SK-N-SH (cell line): Measurements from ENCODE around the gene SINHCAF. TPM values are rescaled to one million over a fixed set of nuclear protein-coding genes. Genes with fewer than 3 reads are reported as not detected.
A peak's percentile ranks its signal among the peaks of the same experiment; 100 is the strongest.

Source experiments
- CTCF ChIA-PET: fragments of 300-600, 350-600 bp; formaldehyde crosslinking; extraction: SDS; loops from one replicate; lab custom pipeline; 2021; lab: Yijun Ruan, JAX
- POLR2A ChIA-PET: fragments of 350-600 bp; sonication (Branson Sonifier 250); formaldehyde crosslinking; extraction: SDS; loops from one replicate; lab custom pipeline; 2020; ENCODE audit warnings: antibody characterized with exemption, inconsistent platforms; lab: Yijun Ruan, JAX
- DNase-seq: peaks from one replicate; pipeline ENCODE4 v3.0.0; 2012
- H2AFZ ChIP-seq: fragments of 200-600 bp; sonication (generic); 2 replicates; pipeline ENCODE4 v1.8.1; 2016; ENCODE audit warnings: antibody characterized with exemption, mild to moderate bottlenecking, low read depth
- H3F3A ChIP-seq: fragments of 200-600 bp; sonication (generic); replicated peaks from 2 replicates; pipeline ENCODE3; 2016; ENCODE audit warnings: antibody characterized with exemption, mild to moderate bottlenecking; ENCODE audit not compliant: insufficient read depth
- H3K27ac ChIP-seq, 2 experiments: fragments of 200-500 bp in 1 of 2; fragments of 200-600 bp in 1 of 2; sonication (Bioruptor generic) in 1 of 2; sonication (generic), shearing (Covaris generic) in 1 of 2; 2 replicates each; pipeline versions ENCODE4 v1.5.1 to v1.6.1; 2014 to 2016; ENCODE audit warnings: low read depth in 2 of 2, inconsistent platforms in 1 of 2, low read length in 1 of 2, mild to moderate bottlenecking in 1 of 2, mixed read lengths in 1 of 2
- H3K27me3 ChIP-seq: fragments of 200-600 bp; sonication (generic), shearing (Covaris generic); 2 replicates; pipeline ENCODE4 v1.6.1; 2016; ENCODE audit warnings: mixed run types; ENCODE audit not compliant: insufficient read depth
- H3K36me3 ChIP-seq, 2 experiments: fragments of 200-500 bp in 1 of 2; fragments of 200-600 bp in 1 of 2; sonication (Bioruptor generic) in 1 of 2; sonication (generic) in 1 of 2; replicated peaks in 1 of 2; 2 replicates each; pipeline versions ENCODE3 to v1.5.1; 2014 to 2016; ENCODE audit warnings: low read length in 1 of 2, mild to moderate bottlenecking in 1 of 2; ENCODE audit not compliant: insufficient read depth in 2 of 2, control insufficient read depth in 1 of 2
- H3K4me1 ChIP-seq, 2 experiments: fragments of 200-500 bp in 1 of 2; fragments of 200-600 bp in 1 of 2; sonication (Bioruptor generic) in 1 of 2; sonication (generic), shearing (Covaris generic) in 1 of 2; 2 replicates each; pipeline versions ENCODE4 v1.5.1 to v1.6.1; 2014 to 2016; ENCODE audit warnings: low read depth in 1 of 2, low read length in 1 of 2, mixed run types in 1 of 2; ENCODE audit not compliant: insufficient read depth in 2 of 2, control insufficient read depth in 1 of 2
- H3K4me2 ChIP-seq: fragments of 200-600 bp; sonication (generic), shearing (Covaris generic); 2 replicates; pipeline ENCODE4 v1.6.1; 2017; ENCODE audit warnings: mixed run types
- H3K4me3 ChIP-seq, 2 experiments: fragments of 200-500 bp in 1 of 2; fragments of 200-600 bp in 1 of 2; sonication (Bioruptor generic) in 1 of 2; sonication (generic), shearing (Covaris generic) in 1 of 2; 2 replicates each; pipeline versions ENCODE4 v1.5.1 to v1.8.1; 2014 to 2016; ENCODE audit warnings: low read depth in 2 of 2, inconsistent platforms in 1 of 2, low read length in 1 of 2, mild to moderate bottlenecking in 1 of 2, mixed read lengths in 1 of 2, moderate library complexity in 1 of 2
- H3K79me2 ChIP-seq: fragments of 200-600 bp; sonication (generic); 2 replicates; pipeline ENCODE4 v1.8.1; 2017; ENCODE audit warnings: mild to moderate bottlenecking; ENCODE audit not compliant: insufficient read depth
- H3K9ac ChIP-seq: fragments of 200-600 bp; sonication (generic); 2 replicates; pipeline ENCODE4 v1.6.1; 2017; ENCODE audit warnings: mixed run types
- H3K9me2 ChIP-seq: fragments of 200-600 bp; sonication (generic); 2 replicates; pipeline ENCODE4 v1.6.1; 2017; ENCODE audit warnings: mixed run types
- H3K9me3 ChIP-seq: fragments of 200-600 bp; sonication (generic); 2 replicates; pipeline ENCODE4 v1.6.1; 2017; ENCODE audit warnings: mixed run types, mild to moderate bottlenecking, moderate library complexity
- H4K20me1 ChIP-seq: fragments of 200-600 bp; sonication (generic); 2 replicates; pipeline ENCODE4 v1.6.1; 2017; ENCODE audit warnings: mild to moderate bottlenecking, mixed run types; ENCODE audit not compliant: insufficient read depth
- CTCF ChIP-seq: fragments of 200-600 bp; sonication (generic); IDR thresholded peaks from 2 replicates; pipeline ENCODE4 v1.6.1; 2017; ENCODE audit warnings: antibody characterized with exemption, mild to moderate bottlenecking, moderate library complexity
- EP300 ChIP-seq, 2 experiments: IDR thresholded peaks; 2 replicates each; pipeline versions ENCODE4 v1.4.0 to v1.6.1; 2012; ENCODE audit warnings: borderline replicate concordance in 1 of 2, low read depth in 1 of 2, low read length in 1 of 2
- GABPA ChIP-seq: IDR thresholded peaks from 2 replicates; pipeline ENCODE4 v1.4.0; 2012; ENCODE audit warnings: low read depth, mild to moderate bottlenecking
- GATA2 ChIP-seq: sonication (generic); formaldehyde crosslinking; IDR thresholded peaks from 2 replicates; pipeline ENCODE4 v1.5.0; 2020; ENCODE audit warnings: mild to moderate bottlenecking, missing genetic modification reagents
- JUND ChIP-seq: IDR thresholded peaks from 2 replicates; pipeline ENCODE4 v1.4.0; 2012
- MAX ChIP-seq: IDR thresholded peaks from 2 replicates; pipeline ENCODE4 v1.4.0; 2012; ENCODE audit warnings: low read depth
- MEF2A ChIP-seq: IDR thresholded peaks from 2 replicates; pipeline ENCODE4 v1.4.0; 2012; ENCODE audit warnings: low read depth, borderline replicate concordance
- MXI1 ChIP-seq: IDR thresholded peaks from 2 replicates; pipeline ENCODE4 v1.6.1; 2012; ENCODE audit warnings: mild to moderate bottlenecking, low read depth, low read length, improper control_type of control experiment
- NFIC ChIP-seq: IDR thresholded peaks from 2 replicates; pipeline ENCODE4 v1.4.0; 2012; ENCODE audit warnings: borderline replicate concordance
- PBX3 ChIP-seq: IDR thresholded peaks from 2 replicates; pipeline ENCODE4; 2012
- POLR2AphosphoS5 ChIP-seq: IDR thresholded peaks from 2 replicates; pipeline ENCODE4 v1.6.1; 2012; ENCODE audit warnings: low read depth, low read length
- RAD21 ChIP-seq: IDR thresholded peaks from 2 replicates; pipeline ENCODE4 v1.6.1; 2012; ENCODE audit warnings: mild to moderate bottlenecking, low read length
- RCOR1 ChIP-seq: fragments of 150-350 bp; IDR thresholded peaks from 2 replicates; pipeline ENCODE4 v1.6.1; 2017; ENCODE audit warnings: antibody characterized with exemption, low read length
- RXRA ChIP-seq: IDR thresholded peaks from 2 replicates; pipeline ENCODE4 v1.4.0; 2012; ENCODE audit warnings: low read depth, mild to moderate bottlenecking, borderline replicate concordance
- SIN3A ChIP-seq: IDR thresholded peaks from 2 replicates; pipeline ENCODE4 v1.6.1; 2012; ENCODE audit warnings: low read depth, mild to moderate bottlenecking, low read length, moderate library complexity, borderline replicate concordance
- TAF1 ChIP-seq: IDR thresholded peaks from 2 replicates; pipeline ENCODE4 v1.6.1; 2012; ENCODE audit warnings: low read depth, mild to moderate bottlenecking, low read length, moderate library complexity, borderline replicate concordance
- TEAD4 ChIP-seq: IDR thresholded peaks from 2 replicates; pipeline ENCODE4 v1.4.0; 2012; ENCODE audit warnings: mild to moderate bottlenecking, borderline replicate concordance; ENCODE audit not compliant: insufficient read depth
- USF1 ChIP-seq: IDR thresholded peaks from 2 replicates; pipeline ENCODE4 v1.4.0; 2012; ENCODE audit warnings: low read depth, borderline replicate concordance
- USF2 ChIP-seq: fragments of 150-350 bp; IDR thresholded peaks from 2 replicates; pipeline ENCODE4 v1.6.1; 2017; ENCODE audit warnings: antibody characterized with exemption, low read length, low read depth, borderline replicate concordance
- YY1 ChIP-seq: IDR thresholded peaks from 2 replicates; pipeline ENCODE4 v1.4.0; 2012; ENCODE audit warnings: low read depth, mild to moderate bottlenecking
- ZBTB33 ChIP-seq: IDR thresholded peaks from 2 replicates; pipeline ENCODE4 v1.4.0; 2012; ENCODE audit warnings: low read depth, borderline replicate concordance
- WGBS: methylation state at CpG from one replicate; pipeline ENCODE4 v1.1.6; 2017; ENCODE audit warnings: low lambda C conversion rate; 5-methylcytosine and 5-hydroxymethylcytosine counted together
- polyA plus RNA-seq, 3 experiments: library from polyadenylated mRNA; depleted of rRNA; stranded (reverse); fragments of >200 nt; gene quantifications; 2 replicates each; pipeline ENCODE4 v1.2.3, GENCODE V29; 2012

Gene SINHCAF
- polyA plus RNA-seq, 1 of the 3 experiments (the other 2 are of a cell fraction): 22.2 TPM

- Histone ChIP-seq H3K4me3 (peak overlapping the region; percentile 76 to 80), H4K20me1 (peaks cover 8% of the 10 kb centered on the region; the same call in 1 of the 2 replicates), H3K9me2 (no peaks in the 10 kb centered on the region), H3K27ac (peak overlapping the region; percentile 83 to 96), H3K9me3 (no peaks in the 10 kb centered on the region), H3K27me3 (no peaks in the 10 kb centered on the region), H3K36me3 (no peaks in the 10 kb centered on the region), H3K79me2 (peaks cover 58% of the 10 kb centered on the region), H2AFZ (peak overlapping the region; percentile 74), H3F3A (peaks cover 26% of the 10 kb centered on the region), H3K4me1 (peaks cover 4 to 22% of the 10 kb centered on the region in 2 experiments; a peak in 3 of 4 replicates), H3K4me2 (peak overlapping the region; percentile 97), H3K9ac (peak overlapping the region; percentile 86)
- TF ChIP-seq YY1 (0 out of 2 replicates have a peak, but pooled peaks have one; percentile 20), NFIC (peak; percentile 20; the same call in 1 of the 2 replicates), POLR2AphosphoS5 (0 out of 2 replicates have a peak, but pooled peaks have one; percentile 13), MAX (peak; percentile 73), TAF1 (no peak), RAD21 (no peak), GABPA (no peak), GATA2 (CRISPR knock-in tag) (no peak), USF2 (no peak), TEAD4 (no peak), CTCF (no peak), SIN3A (no peak), EP300 (IDR thresholded peaks at IDR 0.05; ENCODE audit: borderline replicate concordance in 1 of 2, low read depth in 1 of 2, low read length in 1 of 2) (no peak), RCOR1 (no peak), JUND (no peak), MXI1 (peak; percentile 76), RXRA (no peak), ZBTB33 (no peak), USF1 (peak; percentile 49; the same call in 1 of the 2 replicates), PBX3 (no peak), MEF2A (no peak)
- ChIA-PET POLR2A (no interaction called here), CTCF (no interaction called here)
- WGBS: under 1% methylated on average over 43 of the region's 69 CpGs
- DNase-seq: peak; percentile 60
Observed at GRCh38 chr12:31324845-31325523, 966 bp downstream of the SINHCAF start.
